GM19397 (cell line): ENCODE data around the gene ZNF428.
"Not testable (repeated sequence)": the region's sequence is repeated elsewhere in the genome, so short reads cannot be mapped to it uniquely, and the experiment has no call there.

ENCODE experiments used
- ATAC-seq: cut with Tn5 transposase; IDR thresholded peaks from one replicate; pipeline ENCODE4 v1.9.1; 2021; ENCODE audit warnings: mild to moderate bottlenecking, moderate library complexity; ENCODE audit not compliant: unreplicated experiment

The ZNF428 gene

GRCh38 chr19:43619262-43620060 lies at the start of gene ZNF428:
TSS of gene ZNF428 (minus strand) at chr19:43619629. CDS start at chr19:43614304, 5,325 bp downstream.
- peak; percentile 87 for ATAC-seq

- peak; percentile 80 for ATAC-seq
Measured at GRCh38 chr19:43668406-43669109, 49.1 kb upstream of the ZNF428 start.

GRCh38 chr19:43667876-43668405 lies 48.5 kb upstream of the ZNF428 start:
- ATAC-seq: no peak

GRCh38 chr19:43667126-43667875 lies 47.9 kb upstream of the ZNF428 start:
- ATAC-seq: no peak

- no peak for ATAC-seq
Measured at GRCh38 chr19:43664018-43664417, 44.6 kb upstream of the ZNF428 start.

GRCh38 chr19:43662487-43662886 lies 43.1 kb upstream of the ZNF428 start:
- no peak for ATAC-seq

- ATAC-seq: no peak
Measured at GRCh38 chr19:43660971-43661360, 41.5 kb upstream of the ZNF428 start.

GRCh38 chr19:43660301-43660970 lies 41.0 kb upstream of the ZNF428 start:
- no peak for ATAC-seq

- no peak for ATAC-seq
Measured at GRCh38 chr19:43658494-43658893, 39.1 kb upstream of the ZNF428 start.

GRCh38 chr19:43658001-43658400 lies 38.6 kb upstream of the ZNF428 start:
- no peak for ATAC-seq

- no peak for ATAC-seq
Measured at GRCh38 chr19:43656436-43656835, 37.0 kb upstream of the ZNF428 start.

GRCh38 chr19:43652546-43652874 lies 33.1 kb upstream of the ZNF428 start:
- no peak for ATAC-seq

GRCh38 chr19:43651758-43652545 lies 32.5 kb upstream of the ZNF428 start:
- ATAC-seq: peak; percentile 50

- ATAC-seq: not testable (repeated sequence)
Measured at GRCh38 chr19:43650276-43650675, 30.8 kb upstream of the ZNF428 start.

GRCh38 chr19:43649514-43649913 lies 30.1 kb upstream of the ZNF428 start:
- no peak for ATAC-seq

- no peak for ATAC-seq
Measured at GRCh38 chr19:43648633-43649032, 29.2 kb upstream of the ZNF428 start.

GRCh38 chr19:43644181-43644580 lies 24.8 kb upstream of the ZNF428 start:
- no peak for ATAC-seq

- no peak for ATAC-seq
Measured at GRCh38 chr19:43643326-43643725, 23.9 kb upstream of the ZNF428 start.

- no peak for ATAC-seq
Measured at GRCh38 chr19:43642531-43642930, 23.1 kb upstream of the ZNF428 start.

- ATAC-seq: no peak
Measured at GRCh38 chr19:43641333-43641732, 21.9 kb upstream of the ZNF428 start.
